ENCODE results near the gene RAET1G.
"Not testable (repeated sequence)": the region's sequence is repeated elsewhere in the genome, so short reads cannot be mapped to it uniquely, and the experiment has no call there.

The RAET1G gene

DNA sequence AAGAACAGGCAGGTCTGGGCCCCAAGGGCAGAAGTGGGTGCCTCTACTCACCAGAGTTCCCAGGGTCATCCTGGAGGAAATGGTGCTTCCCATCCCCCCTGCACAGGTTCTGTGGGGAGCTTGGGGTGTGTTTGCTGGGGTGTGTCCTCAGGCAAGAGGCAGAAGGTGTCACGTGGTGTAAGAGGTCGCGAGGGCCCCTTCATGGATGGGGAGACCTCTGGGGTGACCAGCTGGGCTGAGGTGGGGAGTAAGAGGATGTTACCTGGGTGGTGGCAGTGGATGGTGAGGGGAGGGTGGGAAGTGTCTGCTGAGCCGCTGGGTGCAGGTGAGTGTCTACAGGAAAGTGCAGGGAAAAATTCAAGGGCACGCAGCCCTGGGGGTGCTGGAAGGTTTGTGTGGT is 830 bp downstream of the RAET1G start:
- not testable (repeated sequence) for H3K9me3 ChIP-seq; H3K4me3 ChIP-seq; H3K27me3 ChIP-seq (ENCODE audit: low read depth); H3K36me3 ChIP-seq (replicated peaks); DNase-seq (ENCODE audit: low spot score in 2 of 2); H3K4me1 ChIP-seq
- in situ Hi-C loops (cut with MboI; ENCODE audit: low sequenced_read_pairs): loop anchor here (10.0 to 25.0 kb wide), 2 partner anchors 207 to 860 kb away; partner anchors contain the start of gene LATS1

DNA sequence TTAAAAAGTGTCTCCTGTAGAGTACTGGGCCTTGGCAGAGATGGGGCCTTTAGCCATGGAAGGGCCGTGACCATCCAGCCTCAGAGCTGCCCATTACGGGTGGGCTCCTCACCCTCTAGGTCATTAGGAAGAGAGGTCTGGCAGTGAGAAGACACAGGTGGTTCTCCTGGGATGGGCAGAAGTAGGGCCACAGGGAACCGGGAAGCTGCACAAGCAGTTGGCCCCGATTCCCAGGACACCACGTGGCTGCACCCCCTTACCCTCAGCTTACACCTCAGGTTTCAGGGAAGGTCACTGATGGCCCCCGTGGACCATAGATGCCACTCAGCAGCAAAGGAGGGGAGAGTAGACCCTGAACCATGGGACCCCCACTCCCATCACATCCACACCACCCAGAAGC is 1.6 kb downstream of the RAET1G start:
- Histone ChIP-seq H3K4me1 (no peaks in the 10 kb centered on the region; the same call in 1 of the 2 replicates), H3K4me3 (no peak overlapping the region), H3K36me3 (replicated peaks) (no peaks in the 10 kb centered on the region), H3K27me3 (ENCODE audit: low read depth) (no peaks in the 10 kb centered on the region), H3K9me3 (no peaks in the 10 kb centered on the region)
- no peak for DNase-seq (ENCODE audit: low spot score in 2 of 2)
- in situ Hi-C loops (cut with MboI; ENCODE audit: low sequenced_read_pairs): loop anchor here (10.0 to 25.0 kb wide), 2 partner anchors 207 to 859 kb away; partner anchors contain the start of gene LATS1

DNA sequence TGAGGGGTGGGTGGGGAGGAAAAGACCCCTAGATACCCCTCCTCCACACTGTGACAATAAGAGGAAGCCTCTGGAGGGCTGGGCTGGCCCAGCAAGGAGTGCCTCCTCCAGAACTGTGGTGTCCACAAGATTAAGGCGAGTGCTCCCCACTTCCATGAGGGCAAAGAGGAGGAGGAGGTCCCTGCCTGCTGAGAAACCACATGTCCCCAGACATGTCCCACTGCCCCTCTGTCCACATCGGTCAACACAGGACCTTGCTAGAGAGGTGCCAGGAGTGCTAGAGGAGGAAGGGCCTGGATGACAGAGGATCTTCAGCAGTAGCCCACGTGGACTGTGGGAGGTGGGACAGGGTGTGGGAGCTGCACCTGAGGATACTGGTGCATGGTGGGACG is 3.1 kb downstream of the RAET1G start:
- Histone ChIP-seq H3K4me3 (no peak overlapping the region), H3K4me1 (no peaks in the 10 kb centered on the region; the same call in 1 of the 2 replicates), H3K27me3 (ENCODE audit: low read depth) (no peaks in the 10 kb centered on the region), H3K36me3 (replicated peaks) (no peaks in the 10 kb centered on the region), H3K9me3 (no peaks in the 10 kb centered on the region)
- no peak for DNase-seq (ENCODE audit: low spot score in 2 of 2)
- in situ Hi-C loops (cut with MboI; ENCODE audit: low sequenced_read_pairs): loop anchor here (10.0 to 25.0 kb wide), 2 partner anchors 205 to 858 kb away; partner anchors contain the start of gene LATS1

DNA sequence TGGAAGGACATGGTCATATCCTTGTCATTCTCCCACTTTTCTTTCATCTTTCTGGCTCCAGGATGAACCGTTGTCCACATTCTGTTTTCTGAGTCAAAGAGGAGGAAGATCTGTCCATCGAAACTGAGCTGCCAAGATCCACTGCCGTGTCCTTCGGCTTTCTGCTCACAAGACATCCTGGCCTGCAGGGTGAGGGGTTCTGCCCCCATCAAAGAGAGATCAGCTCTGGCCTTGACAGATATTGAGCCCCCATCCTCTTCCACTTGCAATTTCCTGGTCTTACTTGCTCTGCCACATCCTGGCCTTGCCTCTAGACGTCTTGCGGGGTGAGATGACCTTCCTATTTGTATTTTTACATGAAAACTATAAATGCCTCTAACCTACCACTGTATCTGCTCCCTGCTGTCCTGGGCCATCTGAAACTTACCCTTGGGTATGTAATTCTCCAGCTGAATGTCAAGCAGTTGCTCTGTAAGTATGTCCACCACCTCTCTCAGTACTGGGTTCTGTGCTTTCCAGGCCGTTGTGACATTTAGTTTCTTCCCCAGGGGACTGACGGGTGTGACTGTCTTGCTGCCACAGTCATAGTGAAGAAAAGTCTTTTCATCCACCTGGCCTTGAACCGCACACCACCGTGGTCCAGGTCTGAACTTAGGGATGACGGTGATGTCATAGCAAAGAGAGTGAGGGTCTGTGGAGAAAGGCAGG is 3.6 kb downstream of the RAET1G start:
- not testable (repeated sequence) for H3K36me3 ChIP-seq (replicated peaks); H3K4me3 ChIP-seq; H3K9me3 ChIP-seq; H3K4me1 ChIP-seq; H3K27me3 ChIP-seq (ENCODE audit: low read depth); DNase-seq (ENCODE audit: low spot score in 2 of 2)
- in situ Hi-C loops (cut with MboI; ENCODE audit: low sequenced_read_pairs): loop anchor here (25.0 kb wide), 1 partner anchor 857 kb away; no protein-coding TSS in a partner anchor

DNA sequence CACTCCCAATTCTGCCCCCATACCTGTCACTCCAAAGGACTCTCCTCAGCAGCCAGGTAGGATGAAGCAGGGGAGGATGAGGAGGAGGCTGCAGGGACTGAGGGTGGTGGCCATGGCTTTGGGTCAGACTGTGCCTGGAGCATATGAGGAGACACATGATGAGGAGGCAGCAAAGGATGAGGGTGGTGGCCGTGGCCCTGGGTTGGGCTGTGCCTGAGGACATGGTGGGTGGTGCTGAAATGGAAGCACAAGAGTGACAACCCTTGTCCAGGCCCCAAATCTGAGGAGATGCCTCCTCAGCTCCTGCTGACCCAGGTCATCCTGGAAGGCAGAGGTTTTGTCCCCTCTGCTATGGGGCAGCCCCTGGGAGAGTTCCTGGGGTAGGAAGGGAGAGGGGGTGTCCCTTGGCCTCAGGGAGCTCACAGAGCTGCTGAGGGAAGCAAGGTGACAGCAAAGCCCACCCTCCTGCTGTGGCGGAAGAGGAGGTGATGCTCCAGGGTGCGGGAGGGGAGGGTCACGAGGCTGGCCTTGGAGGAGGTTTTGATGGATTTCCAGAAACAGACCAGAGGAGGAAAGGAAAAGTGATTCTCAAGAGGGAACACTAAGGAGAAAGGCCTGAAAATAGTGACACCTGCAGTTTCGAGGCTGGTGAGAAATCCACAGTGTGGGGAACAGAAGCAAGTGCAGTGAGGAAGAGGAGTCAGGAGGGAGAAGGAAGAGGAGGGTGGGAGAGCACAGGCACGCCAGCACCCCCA is 4.6 kb downstream of the RAET1G start:
- no peaks in the 10 kb centered on the region; the same call in 1 of the 2 replicates for H3K4me1 ChIP-seq
- no peak overlapping the region for H3K4me3 ChIP-seq
- in situ Hi-C loops (cut with MboI; ENCODE audit: low sequenced_read_pairs): loop anchor here (25.0 kb wide), 1 partner anchor 856 kb away; no protein-coding TSS in a partner anchor
- H3K36me3 ChIP-seq (replicated peaks): no peaks in the 10 kb centered on the region
- no peaks in the 10 kb centered on the region for H3K27me3 ChIP-seq (ENCODE audit: low read depth)
- H3K9me3 ChIP-seq: no peaks in the 10 kb centered on the region
- DNase-seq (ENCODE audit: low spot score in 2 of 2): no peak

DNA sequence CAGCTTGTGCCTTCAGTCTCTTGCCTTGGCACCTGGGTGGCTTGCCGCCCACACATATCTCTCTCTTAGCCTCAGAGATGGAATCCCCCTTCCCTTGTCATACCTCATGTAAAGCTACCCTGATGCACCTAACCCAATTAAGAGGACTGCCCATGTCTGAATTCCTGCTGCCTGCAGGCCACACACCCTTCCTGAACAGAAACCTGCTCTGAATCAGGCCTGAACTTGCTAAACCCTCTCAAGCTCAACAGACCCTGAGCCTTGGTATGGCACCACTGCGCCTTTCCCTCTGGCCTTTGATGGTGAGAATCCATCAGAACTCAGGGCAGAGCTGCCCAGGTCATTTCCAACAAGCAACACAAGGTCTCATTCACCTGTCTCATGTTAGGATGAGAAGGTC is 5.2 kb downstream of the RAET1G start:
- in situ Hi-C loops (cut with MboI; ENCODE audit: low sequenced_read_pairs): loop anchor here (25.0 kb wide), 1 partner anchor 855 kb away; no protein-coding TSS in a partner anchor
- Histone ChIP-seq H3K9me3 (no peaks in the 10 kb centered on the region), H3K36me3 (replicated peaks) (no peaks in the 10 kb centered on the region), H3K27me3 (ENCODE audit: low read depth) (no peaks in the 10 kb centered on the region), H3K4me1 (no peaks in the 10 kb centered on the region), H3K4me3 (no peak overlapping the region)
- no peak for DNase-seq (ENCODE audit: low spot score in 2 of 2)

DNA sequence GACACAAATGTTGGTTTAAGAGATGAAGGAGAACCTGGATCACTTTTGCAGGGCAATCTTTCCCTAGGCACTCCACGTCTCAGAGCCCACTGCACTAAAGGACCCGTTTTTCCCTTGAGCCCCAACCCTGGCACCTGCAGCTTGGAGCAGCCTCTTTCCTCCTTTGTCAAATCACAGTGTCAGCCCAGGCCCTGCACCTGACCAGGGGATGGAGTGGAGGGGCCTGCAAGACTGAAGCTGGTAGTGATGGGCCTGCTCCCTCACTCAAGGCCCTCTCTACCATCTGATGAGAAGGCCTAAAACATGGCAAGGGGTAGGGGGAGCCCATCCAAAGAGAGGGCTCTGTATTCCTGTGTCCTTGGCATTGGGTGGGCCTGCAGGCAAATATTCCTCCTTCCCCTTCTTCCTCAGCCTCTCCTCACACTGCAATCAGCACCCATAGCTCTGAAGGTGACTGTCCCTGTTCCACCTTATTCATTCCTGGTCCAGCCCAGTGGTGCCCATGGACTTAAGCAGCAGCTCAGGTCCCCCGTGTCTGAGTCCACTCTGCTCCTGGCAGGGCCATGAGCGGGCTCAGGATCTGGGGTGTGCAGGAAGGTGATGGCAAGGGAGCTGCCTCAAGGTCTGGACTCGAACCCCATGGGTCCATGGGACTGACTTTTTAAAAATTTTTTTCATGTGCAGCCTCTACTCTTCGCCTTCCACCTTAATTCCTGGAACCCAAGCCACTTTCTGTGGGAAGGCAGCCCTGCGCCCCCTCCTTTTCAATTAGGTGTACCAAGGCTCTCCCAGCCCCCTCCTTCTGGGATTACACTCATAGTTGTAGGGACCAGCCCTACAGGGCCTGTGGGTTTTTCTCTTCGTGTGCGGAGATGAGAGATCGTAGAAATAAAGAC is 6.7 kb downstream of the RAET1G start:
- no peaks in the 10 kb centered on the region for H3K27me3 ChIP-seq (ENCODE audit: low read depth)
- in situ Hi-C loops (cut with MboI; ENCODE audit: low sequenced_read_pairs): loop anchor here (25.0 kb wide), 1 partner anchor 854 kb away; no protein-coding TSS in a partner anchor
- H3K4me3 ChIP-seq: no peak overlapping the region
- no peaks in the 10 kb centered on the region for H3K4me1 ChIP-seq
- DNase-seq (ENCODE audit: low spot score in 2 of 2): no peak
- no peaks in the 10 kb centered on the region for H3K9me3 ChIP-seq
- no peaks in the 10 kb centered on the region for H3K36me3 ChIP-seq (replicated peaks)

DNA sequence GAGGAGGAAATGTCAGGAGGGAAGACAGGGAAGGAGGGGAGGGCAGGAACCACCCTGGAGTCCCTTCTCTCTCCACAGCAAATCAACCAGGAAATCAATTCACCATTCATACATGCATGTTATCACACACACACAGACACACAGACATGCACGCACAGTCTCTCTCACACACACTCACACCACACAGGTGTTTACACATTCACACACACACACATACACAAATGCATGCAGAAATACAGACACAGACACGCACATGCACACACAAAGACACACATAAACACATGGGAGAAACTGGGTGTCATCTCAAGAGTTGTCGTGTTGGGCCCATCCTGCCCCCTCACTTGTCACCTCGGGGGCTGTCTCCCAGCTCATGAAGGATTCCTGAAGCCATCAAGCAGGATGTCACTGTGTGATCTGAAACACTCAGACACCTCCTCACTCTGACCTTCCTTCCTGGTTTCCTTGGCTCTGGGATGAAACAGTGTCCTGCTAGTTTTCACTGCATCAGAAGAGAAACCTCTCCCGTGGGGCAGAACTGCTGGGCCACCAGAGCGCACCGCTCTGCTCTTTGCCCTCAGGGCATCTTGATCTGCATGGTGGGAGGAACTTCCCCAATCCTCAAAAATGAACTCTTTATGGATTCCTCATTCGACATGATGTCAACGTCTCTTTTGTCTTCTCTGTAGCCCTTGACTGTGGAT is 9.2 kb downstream of the RAET1G start:
- Histone ChIP-seq H3K36me3 (replicated peaks) (no peaks in the 10 kb centered on the region), H3K4me3 (no peak overlapping the region), H3K27me3 (ENCODE audit: low read depth) (no peaks in the 10 kb centered on the region), H3K4me1 (no peaks in the 10 kb centered on the region), H3K9me3 (peaks cover 3% of the 10 kb centered on the region; the same call in 1 of the 2 replicates)
- no peak for DNase-seq (ENCODE audit: low spot score in 2 of 2)
- in situ Hi-C loops (cut with MboI; ENCODE audit: low sequenced_read_pairs): loop anchor here (25.0 kb wide), 1 partner anchor 851 kb away; no protein-coding TSS in a partner anchor

DNA sequence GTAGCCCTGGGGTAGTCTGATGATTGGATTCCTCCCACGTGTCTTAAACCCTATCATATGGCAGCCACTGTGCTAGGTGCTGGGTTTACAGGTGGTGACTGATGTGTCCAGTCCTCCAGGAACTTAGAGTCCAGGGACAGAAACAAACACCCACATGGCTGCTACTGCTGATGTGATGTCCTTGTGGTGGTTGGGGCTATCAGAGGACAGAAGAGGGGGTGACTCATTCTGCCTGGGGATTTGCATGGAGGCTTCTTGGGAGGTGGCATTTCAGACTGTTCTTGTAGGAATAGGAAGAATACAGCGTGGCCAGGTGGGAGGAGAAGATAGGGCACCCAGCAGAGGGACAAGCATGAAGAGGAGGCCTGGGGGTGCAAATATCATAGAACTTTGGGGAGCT is 9.8 kb downstream of the RAET1G start:
- in situ Hi-C loops (cut with MboI; ENCODE audit: low sequenced_read_pairs): loop anchor here (25.0 kb wide), 1 partner anchor 851 kb away; no protein-coding TSS in a partner anchor
- no peaks in the 10 kb centered on the region for H3K36me3 ChIP-seq (replicated peaks)
- H3K9me3 ChIP-seq: peaks cover 7% of the 10 kb centered on the region; the same call in 1 of the 2 replicates
- H3K4me1 ChIP-seq: no peaks in the 10 kb centered on the region
- no peak overlapping the region for H3K4me3 ChIP-seq
- H3K27me3 ChIP-seq (ENCODE audit: low read depth): no peaks in the 10 kb centered on the region
- DNase-seq (ENCODE audit: low spot score in 2 of 2): no peak

DNA sequence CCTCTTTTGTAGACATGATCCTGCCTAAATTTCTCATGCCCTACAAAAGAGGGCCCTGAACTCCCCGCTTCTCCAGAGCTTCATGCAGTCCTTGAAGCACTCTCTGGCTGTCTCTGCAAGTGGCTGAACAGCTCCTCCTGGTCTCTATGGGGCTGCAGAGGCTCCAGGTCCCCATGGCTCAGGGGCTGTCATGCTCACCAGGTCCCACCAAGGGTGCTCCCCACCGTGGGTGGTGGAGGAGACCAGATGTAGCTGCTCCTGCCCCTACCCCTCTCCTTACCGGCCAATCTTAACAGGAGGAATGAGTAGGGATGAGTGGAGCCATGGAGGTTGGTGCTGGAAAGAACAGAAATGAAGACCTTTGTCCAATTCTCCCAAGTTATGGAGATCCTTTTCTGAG is 10.2 kb downstream of the RAET1G start:
- H3K27me3 ChIP-seq (ENCODE audit: low read depth); DNase-seq (ENCODE audit: low spot score in 2 of 2); H3K36me3 ChIP-seq (replicated peaks); H3K4me1 ChIP-seq; H3K4me3 ChIP-seq: not testable (repeated sequence)
- in situ Hi-C loops (cut with MboI; ENCODE audit: low sequenced_read_pairs): loop anchor here (25.0 kb wide), 1 partner anchor 850 kb away; no protein-coding TSS in a partner anchor
- H3K9me3 ChIP-seq: peaks cover 11% of the 10 kb centered on the region; the same call in 1 of the 2 replicates

DNA sequence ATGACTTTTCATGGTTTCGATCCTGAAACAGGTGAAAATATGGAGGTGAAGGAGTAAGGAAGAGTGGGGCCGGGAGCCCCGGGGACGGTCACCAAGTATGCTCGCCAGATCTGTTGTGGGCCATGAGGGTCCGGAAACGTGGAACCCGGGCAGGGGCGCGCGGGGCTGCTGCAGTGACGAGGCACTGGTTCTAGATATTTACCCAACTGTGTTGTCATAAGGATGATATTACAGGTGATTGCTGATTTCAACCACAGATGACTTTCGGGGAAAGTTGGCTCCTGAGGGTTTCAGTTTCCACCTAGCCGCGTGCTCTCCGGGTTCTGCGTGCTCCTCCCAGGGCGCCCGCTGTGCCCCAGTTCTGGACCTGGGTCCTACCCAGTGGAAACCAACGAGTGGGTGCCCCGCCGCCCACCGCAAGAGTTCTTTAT is 12.2 kb downstream of the RAET1G start:
- Histone ChIP-seq H3K9me3 (peaks cover 12% of the 10 kb centered on the region; the same call in 1 of the 2 replicates), H3K36me3 (replicated peaks) (no peaks in the 10 kb centered on the region), H3K27me3 (ENCODE audit: low read depth) (no peaks in the 10 kb centered on the region), H3K4me1 (no peaks in the 10 kb centered on the region), H3K4me3 (no peak overlapping the region)
- in situ Hi-C loops (cut with MboI; ENCODE audit: low sequenced_read_pairs): loop anchor here (25.0 kb wide), 1 partner anchor 848 kb away; no protein-coding TSS in a partner anchor
- DNase-seq (ENCODE audit: low spot score in 2 of 2): no peak

DNA sequence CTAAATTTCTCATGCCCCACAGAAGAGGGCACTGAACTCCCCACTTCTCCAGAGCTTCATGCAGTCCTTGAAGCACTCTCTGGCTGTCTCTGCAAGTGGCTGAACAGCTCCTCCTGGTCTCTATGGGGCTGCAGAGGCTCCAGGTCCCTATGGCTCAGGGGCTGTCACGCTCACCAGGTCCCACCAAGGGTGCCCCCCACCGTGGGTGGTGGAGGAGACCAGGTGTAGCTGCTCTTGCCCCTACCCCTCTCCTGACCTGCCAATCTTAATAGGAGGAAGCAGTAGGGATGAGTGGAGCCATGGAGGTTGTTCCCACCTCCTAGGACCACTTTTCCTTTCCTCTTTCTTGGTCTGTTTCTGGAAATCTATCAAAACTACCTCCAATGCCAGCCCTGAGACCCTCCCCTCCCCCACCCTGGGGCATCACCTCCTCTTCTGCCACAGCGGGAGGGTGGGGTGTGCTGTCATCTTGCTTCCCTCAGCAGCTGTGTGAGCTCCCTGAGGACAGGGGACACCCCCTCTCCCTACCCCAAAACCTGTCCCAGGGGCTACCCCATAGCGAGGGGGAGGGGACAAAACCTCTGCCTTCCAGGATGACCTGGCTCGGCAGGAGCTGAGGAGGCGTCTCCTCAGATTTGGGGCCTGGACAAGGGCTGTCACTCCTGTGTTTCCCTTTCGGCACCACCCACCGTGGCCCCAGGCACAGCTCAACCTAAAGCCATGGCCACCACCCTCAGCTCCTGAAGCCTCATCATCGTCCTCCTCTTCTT is 13.0 kb downstream of the RAET1G start:
- no peak for DNase-seq (ENCODE audit: low spot score in 2 of 2)
- in situ Hi-C loops (cut with MboI; ENCODE audit: low sequenced_read_pairs): loop anchor here (25.0 kb wide), 1 partner anchor 848 kb away; no protein-coding TSS in a partner anchor
- Histone ChIP-seq H3K36me3 (replicated peaks) (no peaks in the 10 kb centered on the region), H3K9me3 (peaks cover 12% of the 10 kb centered on the region; the same call in 1 of the 2 replicates), H3K4me3 (no peak overlapping the region), H3K27me3 (ENCODE audit: low read depth) (no peaks in the 10 kb centered on the region), H3K4me1 (no peaks in the 10 kb centered on the region)

Measured in HAP-1 (cell line).